HepG2 (cell line): ENCODE data around the gene PALM.

ENCODE experiments used
- CHD4 ChIP-seq: fragments of 200-600 bp; sonication (generic); IDR thresholded peaks from 2 replicates; pipeline ENCODE4 v1.7.0; 2017; ENCODE audit warnings: mild to moderate bottlenecking, low read length, borderline replicate concordance
- FIP1L1 ChIP-seq: fragments of 200-400 bp; formaldehyde crosslinking; IDR thresholded peaks from 2 replicates; pipeline ENCODE4 v1.6.1; 2018; ENCODE audit warnings: low read depth, mild to moderate bottlenecking, low read length, moderate library complexity, borderline replicate concordance; ENCODE audit not compliant: insufficient read depth
- HCFC1 ChIP-seq: fragments of 150-350 bp; IDR thresholded peaks from 2 replicates; pipeline ENCODE4 v1.6.1; 2014; ENCODE audit warnings: low read depth, low read length
- ISL2 ChIP-seq: sonication (generic); formaldehyde crosslinking; IDR thresholded peaks from 2 replicates; pipeline ENCODE4 v1.5.0; 2020; ENCODE audit warnings: missing genetic modification reagents
- MYNN ChIP-seq: sonication (generic); formaldehyde crosslinking; IDR thresholded peaks from 2 replicates; pipeline ENCODE4 v1.4.0; 2020; ENCODE audit warnings: mild to moderate bottlenecking, low read depth, missing genetic modification reagents
- NFIC ChIP-seq: IDR thresholded peaks from 2 replicates; pipeline ENCODE4 v1.6.1; 2012; ENCODE audit warnings: mild to moderate bottlenecking, low read length, inconsistent platforms
- TAF1 ChIP-seq: sonication (generic); formaldehyde crosslinking; IDR thresholded peaks from 2 replicates; pipeline ENCODE4 v1.4.0; 2020; ENCODE audit warnings: missing genetic modification reagents
- TBP ChIP-seq: sonication (generic); formaldehyde crosslinking; IDR thresholded peaks from 2 replicates; pipeline ENCODE4 v1.5.0; 2020; ENCODE audit warnings: missing genetic modification reagents
- ZC3H4 ChIP-seq: sonication (generic); formaldehyde crosslinking; IDR thresholded peaks from 2 replicates; pipeline ENCODE4 v1.4.0; 2020; ENCODE audit warnings: missing genetic modification reagents, borderline replicate concordance
- ZFP62 ChIP-seq: sonication (generic); formaldehyde crosslinking; IDR thresholded peaks from 2 replicates; pipeline ENCODE4 v1.4.0; 2020; ENCODE audit warnings: missing genetic modification reagents
- TF ChIP-seq, protein P1 (sequence below): sonication (generic); formaldehyde crosslinking; IDR thresholded peaks from 2 replicates; pipeline ENCODE4 v1.9.0; 2021; ENCODE audit warnings: mild to moderate bottlenecking, missing genetic modification reagents
- TF ChIP-seq, protein P2 (sequence below): sonication (generic); formaldehyde crosslinking; IDR thresholded peaks from 2 replicates; pipeline ENCODE4 v1.5.0; 2020; ENCODE audit warnings: mild to moderate bottlenecking, missing genetic modification reagents

DNA sequence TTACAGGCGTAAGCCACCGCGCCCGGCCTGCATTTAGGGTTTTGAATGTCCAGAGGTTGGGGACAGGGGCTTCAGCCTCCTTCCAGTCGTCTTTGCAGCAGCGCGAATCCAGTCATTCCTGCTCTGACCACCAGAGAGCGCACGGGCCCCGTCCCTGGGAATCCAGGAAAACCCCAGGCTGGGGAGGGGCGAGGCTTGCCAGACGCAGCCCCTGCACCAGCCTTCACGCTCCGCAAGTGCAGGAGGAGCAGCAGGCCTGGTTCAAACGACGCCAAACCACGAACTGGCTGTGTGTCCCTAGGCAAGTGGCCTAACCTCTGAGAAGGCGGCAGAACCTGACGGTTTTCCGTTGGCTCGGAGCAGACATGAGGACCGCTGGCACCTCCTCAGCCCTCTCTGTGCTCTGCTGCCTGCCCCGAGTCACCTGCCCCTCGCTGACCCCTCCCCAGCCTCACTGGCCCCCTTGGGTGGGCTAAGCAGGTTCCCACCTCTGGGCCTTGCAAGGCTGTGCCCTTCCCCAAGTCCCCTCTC lies 43.8 kb upstream of the PALM start:
- TF ChIP-seq ISL2 (CRISPR knock-in tag): 0 out of 2 replicates have a peak, but pooled peaks have one; percentile 37
- no peak for TF ChIP-seq ZFP62 (CRISPR knock-in tag)
- no peak for TF ChIP-seq MYNN
- TF ChIP-seq, protein P1, sequence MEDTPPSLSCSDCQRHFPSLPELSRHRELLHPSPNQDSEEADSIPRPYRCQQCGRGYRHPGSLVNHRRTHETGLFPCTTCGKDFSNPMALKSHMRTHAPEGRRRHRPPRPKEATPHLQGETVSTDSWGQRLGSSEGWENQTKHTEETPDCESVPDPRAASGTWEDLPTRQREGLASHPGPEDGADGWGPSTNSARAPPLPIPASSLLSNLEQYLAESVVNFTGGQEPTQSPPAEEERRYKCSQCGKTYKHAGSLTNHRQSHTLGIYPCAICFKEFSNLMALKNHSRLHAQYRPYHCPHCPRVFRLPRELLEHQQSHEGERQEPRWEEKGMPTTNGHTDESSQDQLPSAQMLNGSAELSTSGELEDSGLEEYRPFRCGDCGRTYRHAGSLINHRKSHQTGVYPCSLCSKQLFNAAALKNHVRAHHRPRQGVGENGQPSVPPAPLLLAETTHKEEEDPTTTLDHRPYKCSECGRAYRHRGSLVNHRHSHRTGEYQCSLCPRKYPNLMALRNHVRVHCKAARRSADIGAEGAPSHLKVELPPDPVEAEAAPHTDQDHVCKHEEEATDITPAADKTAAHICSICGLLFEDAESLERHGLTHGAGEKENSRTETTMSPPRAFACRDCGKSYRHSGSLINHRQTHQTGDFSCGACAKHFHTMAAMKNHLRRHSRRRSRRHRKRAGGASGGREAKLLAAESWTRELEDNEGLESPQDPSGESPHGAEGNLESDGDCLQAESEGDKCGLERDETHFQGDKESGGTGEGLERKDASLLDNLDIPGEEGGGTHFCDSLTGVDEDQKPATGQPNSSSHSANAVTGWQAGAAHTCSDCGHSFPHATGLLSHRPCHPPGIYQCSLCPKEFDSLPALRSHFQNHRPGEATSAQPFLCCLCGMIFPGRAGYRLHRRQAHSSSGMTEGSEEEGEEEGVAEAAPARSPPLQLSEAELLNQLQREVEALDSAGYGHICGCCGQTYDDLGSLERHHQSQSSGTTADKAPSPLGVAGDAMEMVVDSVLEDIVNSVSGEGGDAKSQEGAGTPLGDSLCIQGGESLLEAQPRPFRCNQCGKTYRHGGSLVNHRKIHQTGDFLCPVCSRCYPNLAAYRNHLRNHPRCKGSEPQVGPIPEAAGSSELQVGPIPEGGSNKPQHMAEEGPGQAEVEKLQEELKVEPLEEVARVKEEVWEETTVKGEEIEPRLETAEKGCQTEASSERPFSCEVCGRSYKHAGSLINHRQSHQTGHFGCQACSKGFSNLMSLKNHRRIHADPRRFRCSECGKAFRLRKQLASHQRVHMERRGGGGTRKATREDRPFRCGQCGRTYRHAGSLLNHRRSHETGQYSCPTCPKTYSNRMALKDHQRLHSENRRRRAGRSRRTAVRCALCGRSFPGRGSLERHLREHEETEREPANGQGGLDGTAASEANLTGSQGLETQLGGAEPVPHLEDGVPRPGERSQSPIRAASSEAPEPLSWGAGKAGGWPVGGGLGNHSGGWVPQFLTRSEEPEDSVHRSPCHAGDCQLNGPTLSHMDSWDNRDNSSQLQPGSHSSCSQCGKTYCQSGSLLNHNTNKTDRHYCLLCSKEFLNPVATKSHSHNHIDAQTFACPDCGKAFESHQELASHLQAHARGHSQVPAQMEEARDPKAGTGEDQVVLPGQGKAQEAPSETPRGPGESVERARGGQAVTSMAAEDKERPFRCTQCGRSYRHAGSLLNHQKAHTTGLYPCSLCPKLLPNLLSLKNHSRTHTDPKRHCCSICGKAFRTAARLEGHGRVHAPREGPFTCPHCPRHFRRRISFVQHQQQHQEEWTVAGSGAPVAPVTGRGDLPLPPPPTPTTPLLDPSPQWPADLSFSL (CRISPR knock-in tag): no peak
- TF ChIP-seq CHD4: no peak
- no peak for TF ChIP-seq TBP (CRISPR knock-in tag)
- no peak for TF ChIP-seq NFIC
- TF ChIP-seq ZC3H4: no peak
- no peak for TF ChIP-seq HCFC1
- TF ChIP-seq, protein P2, sequence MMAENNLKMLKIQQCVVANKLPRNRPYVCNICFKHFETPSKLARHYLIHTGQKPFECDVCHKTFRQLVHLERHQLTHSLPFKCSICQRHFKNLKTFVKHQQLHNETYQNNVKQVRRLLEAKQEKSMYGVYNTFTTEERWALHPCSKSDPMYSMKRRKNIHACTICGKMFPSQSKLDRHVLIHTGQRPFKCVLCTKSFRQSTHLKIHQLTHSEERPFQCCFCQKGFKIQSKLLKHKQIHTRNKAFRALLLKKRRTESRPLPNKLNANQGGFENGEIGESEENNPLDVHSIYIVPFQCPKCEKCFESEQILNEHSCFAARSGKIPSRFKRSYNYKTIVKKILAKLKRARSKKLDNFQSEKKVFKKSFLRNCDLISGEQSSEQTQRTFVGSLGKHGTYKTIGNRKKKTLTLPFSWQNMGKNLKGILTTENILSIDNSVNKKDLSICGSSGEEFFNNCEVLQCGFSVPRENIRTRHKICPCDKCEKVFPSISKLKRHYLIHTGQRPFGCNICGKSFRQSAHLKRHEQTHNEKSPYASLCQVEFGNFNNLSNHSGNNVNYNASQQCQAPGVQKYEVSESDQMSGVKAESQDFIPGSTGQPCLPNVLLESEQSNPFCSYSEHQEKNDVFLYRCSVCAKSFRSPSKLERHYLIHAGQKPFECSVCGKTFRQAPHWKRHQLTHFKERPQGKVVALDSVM: no peak
- TF ChIP-seq TAF1: no peak
- TF ChIP-seq FIP1L1: no peak
